GM19023 (cell line): Measurements from ENCODE around the gene LMNTD1.

ENCODE experiments used
- ATAC-seq: cut with Tn5 transposase; IDR thresholded peaks from one replicate; pipeline ENCODE4 v1.9.1; 2021; ENCODE audit warnings: mild to moderate bottlenecking, moderate library complexity; ENCODE audit not compliant: unreplicated experiment

Gene LMNTD1

DNA sequence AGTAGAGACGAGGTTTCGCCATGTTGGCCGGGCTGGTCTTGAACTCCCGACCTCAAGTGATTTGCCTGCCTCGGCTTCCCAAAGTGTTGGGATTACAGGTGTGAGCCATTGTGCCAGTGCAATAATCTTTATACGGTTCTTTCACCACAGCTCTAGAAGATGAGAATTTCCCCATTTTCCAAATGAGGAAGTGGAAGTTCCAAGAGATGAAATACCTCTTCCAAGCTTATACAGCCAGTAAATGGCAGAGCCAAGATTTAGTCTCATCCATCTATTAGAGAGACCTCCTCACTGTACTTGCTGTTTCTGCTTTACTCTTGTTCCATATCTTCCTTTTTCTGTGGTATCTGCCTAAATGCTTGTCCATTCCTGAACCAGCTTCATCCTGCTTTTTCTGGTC, 3.1 kb upstream of the LMNTD1 start:
- no peak for ATAC-seq

DNA sequence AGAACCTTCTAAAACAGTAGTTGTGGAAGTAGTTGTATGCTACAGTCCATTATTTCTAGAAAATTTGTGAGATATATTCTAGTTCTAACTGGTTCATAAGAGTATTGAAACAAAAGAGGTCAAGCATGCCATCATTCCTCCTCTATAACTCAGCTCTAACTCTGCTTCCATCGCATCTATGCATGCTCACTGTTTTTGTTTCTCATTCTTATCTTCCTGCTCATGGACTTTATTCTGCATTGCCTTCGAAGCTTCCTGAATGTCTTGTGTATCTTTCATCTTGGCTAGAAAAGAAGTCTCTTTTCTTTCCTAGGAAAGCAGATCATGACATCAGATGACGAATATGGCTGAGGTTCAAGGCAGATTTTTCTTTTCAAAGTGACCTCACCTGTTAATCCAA, 402 bp downstream of the LMNTD1 start:
- ATAC-seq = no peak

DNA sequence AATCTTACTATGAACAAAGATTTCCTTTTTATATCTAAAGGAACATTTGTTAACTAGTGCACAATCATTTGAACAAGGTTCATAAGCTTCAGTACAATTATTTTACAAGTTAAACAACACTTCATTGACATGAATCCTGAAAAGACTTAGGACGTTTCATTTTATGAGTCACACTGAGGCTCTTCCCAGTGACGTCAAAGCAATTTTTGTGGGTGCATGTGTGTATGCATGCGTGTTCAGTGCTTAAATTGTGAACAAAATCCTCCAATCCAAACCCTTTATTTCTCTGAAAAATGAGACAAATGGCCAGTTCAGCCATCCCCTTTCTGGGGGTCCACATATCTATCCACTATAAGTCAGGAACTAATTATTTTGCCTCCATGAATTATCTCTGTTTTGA, 2.9 kb downstream of the LMNTD1 start:
- ATAC-seq = no peak

DNA sequence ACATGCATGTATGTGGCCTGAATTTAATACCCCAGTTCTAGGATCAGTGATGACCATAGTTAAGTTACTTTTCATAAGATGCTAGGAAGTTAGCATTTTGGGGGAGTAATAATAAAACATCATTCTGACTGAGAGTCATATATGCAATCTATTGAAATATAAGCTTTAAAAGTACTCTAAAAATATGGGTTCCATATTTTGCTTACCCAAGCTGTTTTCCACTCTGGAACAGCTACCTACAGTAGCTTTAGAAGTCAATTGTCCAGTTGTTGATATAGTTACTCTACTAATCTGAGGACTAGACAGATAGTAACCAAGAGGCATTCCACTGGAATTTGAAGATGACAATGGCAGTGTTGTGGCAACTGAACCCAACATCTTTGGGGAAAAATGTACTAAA, 4.0 kb downstream of the LMNTD1 start:
- no peak for ATAC-seq

DNA sequence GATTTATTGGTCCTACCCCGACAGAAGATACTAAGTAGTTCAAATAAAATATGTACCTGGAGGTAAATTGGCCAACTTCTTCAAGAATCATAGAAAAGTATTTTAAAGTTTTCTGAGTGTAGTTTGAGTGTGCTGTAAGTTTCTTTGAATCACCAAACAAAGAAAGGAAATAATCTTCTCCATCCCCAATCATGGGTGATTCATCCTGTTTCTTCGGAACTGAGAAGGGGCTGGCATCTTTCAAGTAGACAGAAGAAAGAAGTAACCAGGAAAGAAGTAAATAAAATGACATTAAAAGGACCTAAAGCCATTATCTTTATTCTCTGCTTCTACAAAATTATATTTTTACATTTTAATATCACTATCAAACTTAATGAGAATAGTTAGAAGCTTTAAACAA, 6.8 kb downstream of the LMNTD1 start:
- no peak for ATAC-seq

DNA sequence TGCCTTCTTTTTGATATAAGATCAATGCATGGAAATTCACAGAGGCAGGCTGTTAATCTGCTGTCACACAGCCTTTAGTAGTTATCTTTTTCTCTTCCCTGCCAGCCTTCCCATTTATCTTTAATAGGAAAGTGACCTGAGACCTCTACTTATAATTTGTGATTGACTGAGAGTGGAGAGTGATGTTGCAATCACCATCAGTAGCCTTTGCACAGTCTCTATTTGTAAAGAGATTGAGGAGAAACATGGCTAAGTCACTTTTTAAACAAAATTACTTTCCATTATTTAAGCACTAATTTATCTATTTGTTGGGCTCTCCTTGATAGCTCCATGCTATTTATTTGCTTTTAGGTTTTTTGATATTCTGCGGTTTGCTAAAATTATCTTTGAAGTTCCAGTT, 19.9 kb downstream of the LMNTD1 start:
- no peak for ATAC-seq

DNA sequence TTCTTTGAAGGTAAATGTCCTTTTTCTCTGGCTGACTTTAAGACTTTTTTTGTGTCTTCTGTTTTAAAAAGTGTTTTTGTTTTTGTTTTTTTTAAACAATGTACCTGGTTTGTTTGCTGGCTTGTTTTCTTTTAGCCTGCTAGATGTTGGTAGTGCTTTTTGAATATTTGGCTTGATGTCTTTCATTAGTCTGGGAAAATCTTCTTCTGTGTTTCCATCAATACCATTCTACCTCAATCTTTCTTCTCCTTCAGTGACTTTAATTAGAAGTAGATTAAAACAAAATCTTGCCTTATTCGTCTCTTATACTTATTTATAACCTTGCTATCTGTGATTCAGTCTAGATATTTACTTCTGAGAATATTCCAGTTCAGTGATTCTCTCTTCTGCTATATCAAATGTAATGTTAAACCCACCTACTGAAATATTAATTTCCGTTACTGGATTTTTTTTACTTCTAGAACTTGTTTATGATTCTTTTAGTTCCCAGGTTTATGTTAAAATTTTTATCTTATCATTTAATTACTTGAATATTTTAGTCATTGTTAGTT, 21.5 kb downstream of the LMNTD1 start:
- no peak for ATAC-seq

DNA sequence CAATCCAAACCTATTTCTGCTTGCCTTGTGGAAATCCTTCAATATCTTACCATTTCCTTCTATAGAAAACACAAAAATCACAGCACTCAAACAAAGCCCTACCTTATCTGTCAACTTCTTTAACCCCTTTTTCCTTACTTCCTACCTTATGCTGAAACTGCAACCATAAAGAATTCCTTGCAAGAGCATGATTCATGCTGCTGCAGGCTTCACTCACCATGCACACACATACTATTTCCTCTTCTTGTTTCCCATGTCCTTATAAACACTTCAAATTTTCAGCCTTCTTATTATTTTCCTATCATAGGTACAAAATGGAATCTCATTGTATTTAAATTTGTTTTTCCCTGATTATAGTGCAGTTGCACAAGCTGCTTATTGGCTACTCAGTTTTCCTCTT, 23.3 kb downstream of the LMNTD1 start:
- no peak for ATAC-seq

DNA sequence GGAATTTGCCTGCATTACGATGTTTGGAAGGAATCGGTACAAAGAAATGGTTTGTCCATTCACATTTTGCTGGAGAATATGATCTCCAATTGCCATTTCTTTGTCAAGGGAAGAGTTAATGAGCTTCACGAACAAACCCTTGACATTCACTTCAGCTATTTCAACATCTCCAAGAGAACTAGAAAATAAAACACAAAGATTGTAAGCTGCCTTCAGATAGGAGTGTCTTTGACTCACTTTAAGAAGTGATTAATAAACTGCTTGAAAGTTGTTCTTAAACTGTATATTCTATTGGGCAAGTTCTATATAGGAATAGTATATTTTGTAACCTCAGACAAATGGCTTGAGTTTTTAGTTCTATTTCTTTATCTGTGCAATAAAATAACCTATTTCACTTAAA, 26.3 kb downstream of the LMNTD1 start:
- ATAC-seq = no peak

DNA sequence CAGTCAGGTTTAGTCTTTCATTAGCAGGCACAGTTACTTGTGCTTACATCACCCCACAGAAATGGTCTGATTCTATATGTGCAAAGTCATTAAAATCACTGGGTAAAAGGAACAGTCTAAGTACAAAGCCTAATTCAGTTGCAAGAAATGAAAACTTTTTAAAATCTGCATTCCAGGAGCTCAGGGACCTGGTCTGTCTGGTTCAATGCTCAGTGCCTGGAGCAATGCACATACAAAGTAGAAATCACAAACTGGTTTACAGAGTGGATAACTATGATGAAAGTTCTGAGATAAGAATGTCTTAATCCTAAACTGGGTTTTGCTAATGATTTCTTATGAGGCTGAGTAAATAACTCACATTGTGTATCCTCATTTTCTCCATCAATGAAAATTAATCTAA, 28.7 kb downstream of the LMNTD1 start:
- ATAC-seq = no peak

DNA sequence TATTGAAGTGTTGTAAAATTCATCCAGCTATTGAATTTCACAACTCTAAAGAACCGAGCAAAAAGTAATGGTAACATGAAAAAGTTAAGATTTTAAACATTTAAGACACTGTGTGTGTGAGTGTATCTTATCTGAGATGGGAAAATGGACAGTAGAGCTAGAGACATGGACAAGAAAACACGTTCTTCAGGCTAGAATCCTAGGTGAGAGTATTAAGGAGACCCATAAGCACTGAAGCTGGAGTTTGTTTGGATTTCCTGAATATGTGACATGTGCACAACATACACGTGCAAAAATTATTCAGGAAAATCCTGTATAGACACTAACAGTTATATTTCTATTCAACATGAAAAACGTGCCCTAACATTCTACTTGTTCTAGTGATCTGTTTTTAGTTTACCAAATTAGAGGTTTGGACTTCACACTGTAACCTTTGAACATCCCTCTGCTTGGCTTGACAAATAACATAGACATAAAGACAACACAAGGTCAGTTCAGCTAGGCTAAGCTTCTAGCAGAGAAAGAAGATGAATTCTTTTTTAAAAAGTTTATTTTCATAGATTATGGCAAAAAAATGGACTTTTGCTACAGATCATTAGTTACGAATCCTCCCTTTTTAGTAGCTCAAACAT, 31.3 kb downstream of the LMNTD1 start:
- ATAC-seq = no peak

DNA sequence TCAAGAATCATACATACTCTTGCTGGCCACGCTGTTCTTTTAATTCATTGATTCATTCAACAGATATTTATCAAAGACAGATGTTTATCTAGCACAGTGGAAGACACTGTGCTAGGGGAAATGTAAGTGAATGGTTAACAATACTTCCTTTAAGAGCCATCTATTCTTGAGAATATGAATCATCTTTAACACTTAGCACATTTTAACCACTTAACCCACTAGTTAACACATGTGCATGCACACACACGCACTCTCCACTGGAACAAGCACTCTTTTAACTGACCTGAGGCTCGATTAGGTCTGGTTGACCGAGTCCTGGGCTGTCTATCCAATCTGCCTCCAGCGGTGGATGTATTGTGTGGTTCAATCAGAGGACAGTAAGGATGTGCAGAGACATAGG, 34.6 kb downstream of the LMNTD1 start:
- peak; percentile 80 for ATAC-seq

DNA sequence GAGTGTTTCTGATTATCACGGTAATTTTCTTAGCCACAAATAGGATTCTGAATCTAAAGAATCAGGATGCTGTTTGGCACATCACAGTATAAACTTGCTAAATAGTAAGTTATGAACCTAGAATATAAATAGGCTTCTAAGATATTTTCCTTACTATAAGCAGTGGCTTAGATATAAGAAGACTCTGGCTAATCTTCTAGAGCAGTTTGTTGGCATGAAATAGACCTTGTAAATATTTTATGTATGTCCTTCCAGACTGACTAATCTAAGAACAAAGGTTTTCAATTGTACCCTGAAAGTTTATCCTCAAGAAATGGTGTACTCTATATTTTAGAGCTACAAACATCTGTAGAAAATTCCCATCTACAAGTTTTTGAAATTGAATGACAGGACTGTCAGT, 48.3 kb downstream of the LMNTD1 start:
- ATAC-seq = no peak

DNA sequence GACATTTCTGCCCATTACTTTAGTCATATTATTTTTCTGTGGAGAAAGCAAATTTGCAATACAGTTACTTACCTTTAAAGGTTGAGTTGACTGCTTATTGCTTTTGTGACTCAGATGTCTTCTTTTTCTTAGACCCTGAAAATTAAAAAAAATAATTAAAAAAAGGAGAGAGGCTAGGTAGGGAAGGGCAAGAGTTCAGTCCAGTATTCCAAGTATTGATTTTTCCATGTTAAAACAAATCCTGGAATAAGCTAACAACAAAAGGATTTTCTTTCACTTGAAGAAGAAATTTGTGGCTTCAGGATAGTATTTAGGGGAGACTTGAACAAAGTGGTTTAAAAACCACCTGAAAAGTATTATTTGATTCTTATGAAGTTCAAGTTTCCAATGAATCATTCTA, 49.4 kb downstream of the LMNTD1 start:
- no peak for ATAC-seq

DNA sequence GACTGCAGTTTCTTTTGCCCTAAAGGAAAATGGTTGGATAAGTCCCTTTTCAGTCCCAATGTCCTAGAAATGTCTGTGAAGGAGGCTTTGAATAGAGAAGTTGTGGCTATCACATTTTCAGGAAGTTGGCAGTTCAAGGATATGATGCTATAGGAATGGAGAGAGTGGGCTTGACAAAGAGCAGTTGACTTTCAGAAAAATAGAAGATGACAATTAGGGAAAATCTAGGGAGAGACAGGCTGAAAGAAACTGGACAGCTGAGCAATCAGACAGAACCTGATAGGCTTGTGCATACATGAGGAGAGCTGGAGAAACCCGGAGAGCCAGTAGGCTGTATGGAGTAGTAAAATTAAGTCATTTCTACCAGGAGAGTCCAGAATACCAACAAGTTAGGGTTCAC, 50.5 kb downstream of the LMNTD1 start:
- ATAC-seq = no peak

DNA sequence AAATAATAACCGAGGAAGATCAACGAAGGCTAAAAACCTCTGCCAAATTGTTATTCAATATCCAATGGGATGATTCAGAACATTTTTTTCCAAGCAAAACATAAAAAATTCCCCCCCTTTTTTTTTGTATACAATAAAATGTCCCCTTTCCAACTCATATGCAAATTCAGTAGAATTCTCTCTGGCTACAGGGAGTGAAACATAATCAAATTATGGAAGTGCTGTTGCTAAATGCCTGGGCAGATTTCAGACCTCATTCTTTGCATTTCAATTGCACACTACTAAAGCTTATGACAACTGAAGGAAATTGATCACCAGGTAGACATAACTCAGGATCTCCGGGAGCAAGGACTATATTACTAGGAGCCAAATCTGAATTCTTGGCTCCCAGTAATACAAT, 51.0 kb downstream of the LMNTD1 start:
- no peak for ATAC-seq

DNA sequence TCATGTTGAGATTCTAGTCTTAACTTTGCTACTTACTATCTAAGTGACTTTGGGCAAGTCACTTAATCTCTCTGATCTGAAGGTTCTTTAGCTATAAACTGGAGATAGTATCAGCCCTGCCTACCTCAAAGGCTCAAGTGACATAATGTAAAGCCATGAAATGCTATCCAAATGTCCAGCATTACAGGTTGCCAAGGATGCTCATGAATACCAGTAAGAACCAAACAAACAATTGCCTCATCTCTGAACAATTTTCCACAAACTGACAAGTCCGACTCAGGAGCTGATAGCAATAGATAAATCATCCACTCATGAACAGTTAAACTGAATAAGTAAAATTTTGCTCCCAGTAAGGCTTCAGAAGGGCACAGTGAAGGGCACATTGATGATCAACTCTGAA, 51.5 kb downstream of the LMNTD1 start:
- no peak for ATAC-seq

DNA sequence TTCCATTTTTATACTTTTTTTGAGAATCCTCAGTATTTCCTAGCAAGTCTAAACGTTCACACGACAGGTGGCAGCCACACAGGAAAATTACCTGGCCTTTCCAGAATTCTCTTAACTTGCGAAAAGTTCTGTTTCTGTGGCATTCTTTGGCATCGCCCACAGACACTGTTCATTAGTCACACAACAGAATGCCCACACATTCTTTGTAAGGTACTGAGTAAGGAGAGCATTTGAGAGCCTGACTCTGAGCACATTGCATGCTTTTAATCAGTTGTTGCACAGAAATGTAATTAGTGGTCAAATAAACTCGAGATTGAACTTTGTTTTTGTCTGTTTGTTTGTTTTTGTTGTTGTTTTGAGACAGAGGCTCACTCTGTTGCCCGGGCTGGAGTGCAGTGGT, 52.4 kb downstream of the LMNTD1 start:
- ATAC-seq = no peak

DNA sequence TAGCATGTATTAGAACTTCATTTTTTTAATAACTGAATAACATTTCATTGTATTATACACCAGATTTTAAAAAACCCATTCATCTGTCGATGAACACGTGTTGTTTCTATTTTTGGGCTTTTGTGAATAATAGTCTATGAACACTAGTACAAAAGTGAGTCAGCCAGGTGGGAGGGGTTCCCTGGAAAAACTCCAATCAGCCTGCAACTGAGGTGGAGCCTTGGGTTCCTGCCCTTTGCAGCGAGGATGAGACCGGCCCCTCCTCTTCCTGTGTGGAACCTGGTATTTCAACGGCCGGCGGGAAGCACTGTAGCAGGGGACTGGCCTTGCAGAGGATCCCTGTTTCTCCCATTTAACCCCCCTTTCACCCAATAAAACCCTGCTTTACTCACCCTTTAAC, 56.1 kb downstream of the LMNTD1 start:
- ATAC-seq = no peak

DNA sequence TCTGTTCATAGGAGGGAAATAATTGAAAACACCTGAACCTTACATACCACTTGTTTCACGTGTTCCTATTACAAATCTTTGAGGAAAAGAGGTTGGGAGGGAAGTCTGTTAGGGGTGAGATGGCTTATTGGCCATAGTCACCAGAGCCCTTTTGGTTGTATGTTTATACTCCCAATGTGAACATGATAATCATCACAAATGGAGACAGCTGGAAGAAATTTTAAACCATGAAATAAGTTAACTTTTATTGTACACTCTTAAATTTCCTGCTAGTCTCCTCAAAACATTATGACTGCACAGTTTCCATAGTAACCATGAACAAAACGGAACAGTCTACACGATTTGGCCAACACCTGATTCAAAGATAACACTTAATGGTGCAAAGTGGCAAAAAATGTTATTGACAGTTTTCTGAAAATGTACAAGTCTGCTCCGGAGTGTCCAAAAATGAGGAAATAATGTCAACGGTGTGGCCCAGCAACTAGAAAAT, 56.9 kb downstream of the LMNTD1 start:
- no peak for ATAC-seq

DNA sequence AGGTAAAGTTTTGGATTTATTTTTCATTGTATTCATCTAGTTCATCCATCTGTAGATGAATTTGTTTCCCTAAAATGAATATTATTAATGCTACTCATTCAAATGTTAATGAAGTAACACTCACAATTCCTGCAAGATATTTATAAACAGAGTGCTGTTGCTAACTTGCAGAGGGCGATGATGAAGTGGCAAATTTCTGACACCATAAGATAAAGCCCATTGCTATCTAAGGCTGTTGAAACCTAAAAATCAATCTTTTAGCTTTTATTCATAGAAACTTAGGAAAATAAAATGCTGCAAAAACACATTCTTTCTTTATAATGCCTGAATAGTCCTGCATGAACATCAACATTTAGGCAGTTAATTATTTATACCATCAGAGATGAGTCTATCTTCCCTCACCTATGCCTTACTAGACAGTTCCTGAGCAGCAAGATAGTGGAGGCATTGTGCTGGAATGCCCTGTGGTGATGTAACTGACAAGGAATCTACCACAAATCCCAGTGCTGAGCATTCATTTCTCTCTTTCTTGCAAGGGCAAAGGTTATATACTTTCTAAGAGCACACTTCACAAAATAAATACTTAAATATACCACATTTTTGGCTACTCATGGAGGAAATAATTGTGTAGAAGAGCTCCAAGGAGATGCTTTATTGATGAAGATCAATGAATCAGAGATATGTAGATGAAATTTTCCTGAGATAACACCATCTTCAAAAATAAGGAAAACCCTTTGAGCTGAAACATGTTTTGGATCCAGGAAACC, 57.6 kb downstream of the LMNTD1 start:
- no peak for ATAC-seq

DNA sequence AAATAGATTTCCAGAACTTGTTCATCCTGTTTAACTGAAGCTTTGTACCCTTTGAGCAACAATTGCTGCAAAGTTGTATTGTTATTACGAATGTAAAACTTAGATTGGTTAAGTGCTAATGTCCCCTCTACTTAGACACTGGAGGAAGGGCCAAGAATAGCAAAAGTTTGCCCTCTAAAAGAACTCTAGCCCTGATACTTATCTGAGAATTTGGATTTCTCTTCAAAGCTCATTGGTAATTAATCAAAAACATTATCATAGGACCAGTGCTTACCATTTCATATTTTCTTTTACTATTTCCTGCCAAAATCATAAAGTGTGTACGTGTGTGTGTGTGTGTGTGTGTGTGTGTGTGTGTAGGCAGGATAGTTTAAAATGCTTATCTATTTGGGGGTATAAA, 58.2 kb downstream of the LMNTD1 start:
- ATAC-seq = no peak
